AG04449 (cell line): ENCODE results near the gene TFEB.

Experiments used
- CTCF ChIA-PET: fragments of 350-600 bp; formaldehyde crosslinking; extraction: SDS; loops from one replicate; lab custom pipeline; 2021; ENCODE audit warnings: antibody characterized with exemption; lab: Yijun Ruan, JAX
- POLR2A ChIA-PET: fragments of 400-600, 350-600 bp; formaldehyde crosslinking; extraction: SDS; loops from one replicate; lab custom pipeline; 2020; ENCODE audit warnings: antibody characterized with exemption, inconsistent platforms; lab: Yijun Ruan, JAX
- DNase-seq: peaks from one replicate; pipeline ENCODE4 v3.0.0-alpha.2; 2010; ENCODE audit warnings: low read depth, low spot score
- H3K4me3 ChIP-seq: 2 replicates; pipeline ENCODE4 v1.5.1; 2011; ENCODE audit warnings: low read depth, mild to moderate bottlenecking, control low read depth, low read length
- TF ChIP-seq, protein P1 (sequence below): IDR thresholded peaks from one replicate; pipeline ENCODE4 v1.5.1; 2011; ENCODE audit warnings: mild to moderate bottlenecking, moderate library complexity, low read length, control low read depth, inconsistent platforms; ENCODE audit not compliant: insufficient read depth; ENCODE audit errors: missing control alignments

The TFEB gene

DNA sequence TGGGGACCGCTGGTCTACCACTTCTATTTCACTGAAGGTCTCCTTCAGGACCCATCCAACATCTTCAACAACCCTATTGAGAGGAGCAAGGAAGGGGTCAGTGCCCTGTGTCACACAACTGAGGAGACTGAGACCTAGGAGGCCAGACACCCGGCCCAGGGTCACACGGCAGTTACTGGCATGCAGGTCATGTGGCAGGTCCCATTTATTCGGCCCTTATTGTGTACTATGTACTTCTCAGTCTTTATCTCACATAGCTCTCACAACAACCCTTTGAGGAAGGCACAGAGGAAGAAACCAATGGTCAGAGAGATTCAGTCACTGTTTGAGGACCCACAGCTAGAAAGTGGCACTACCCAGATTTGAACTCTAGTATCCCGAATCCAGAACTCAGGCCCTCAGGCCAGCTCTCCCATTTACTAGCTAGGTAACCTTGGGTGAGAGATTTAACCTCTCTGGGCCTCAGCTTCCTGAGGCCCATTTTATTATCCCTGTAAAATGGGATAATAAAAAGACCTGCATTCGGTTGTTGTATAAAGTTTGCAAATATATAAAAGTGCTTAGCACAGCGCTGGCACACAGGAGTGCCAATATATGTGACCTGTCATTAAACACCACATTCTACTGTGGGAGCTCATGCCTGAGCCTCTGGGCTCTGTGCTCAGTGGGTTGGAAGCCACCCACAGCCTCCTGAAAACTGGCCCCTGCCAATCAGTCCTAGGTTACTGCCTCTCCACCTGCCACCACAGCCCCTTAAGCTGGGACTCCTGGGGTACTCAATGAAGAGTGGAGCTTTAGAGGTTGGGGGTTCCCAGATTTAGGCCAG, 15.8 kb downstream of the TFEB start:
- no peak overlapping the region for H3K4me3 ChIP-seq
- ChIA-PET CTCF (interaction anchor here (0.8 to 5.4 kb wide), 10 partner anchors 11 to 117 kb away, joined by 3 to 30 read pairs (median 3); partner anchors contain the start of gene TFEB), POLR2A (interaction anchor here (1.5 kb wide), 1 partner anchor 14 kb away, joined by 8 read pairs; no protein-coding TSS in a partner anchor)
- TF ChIP-seq, protein P1, sequence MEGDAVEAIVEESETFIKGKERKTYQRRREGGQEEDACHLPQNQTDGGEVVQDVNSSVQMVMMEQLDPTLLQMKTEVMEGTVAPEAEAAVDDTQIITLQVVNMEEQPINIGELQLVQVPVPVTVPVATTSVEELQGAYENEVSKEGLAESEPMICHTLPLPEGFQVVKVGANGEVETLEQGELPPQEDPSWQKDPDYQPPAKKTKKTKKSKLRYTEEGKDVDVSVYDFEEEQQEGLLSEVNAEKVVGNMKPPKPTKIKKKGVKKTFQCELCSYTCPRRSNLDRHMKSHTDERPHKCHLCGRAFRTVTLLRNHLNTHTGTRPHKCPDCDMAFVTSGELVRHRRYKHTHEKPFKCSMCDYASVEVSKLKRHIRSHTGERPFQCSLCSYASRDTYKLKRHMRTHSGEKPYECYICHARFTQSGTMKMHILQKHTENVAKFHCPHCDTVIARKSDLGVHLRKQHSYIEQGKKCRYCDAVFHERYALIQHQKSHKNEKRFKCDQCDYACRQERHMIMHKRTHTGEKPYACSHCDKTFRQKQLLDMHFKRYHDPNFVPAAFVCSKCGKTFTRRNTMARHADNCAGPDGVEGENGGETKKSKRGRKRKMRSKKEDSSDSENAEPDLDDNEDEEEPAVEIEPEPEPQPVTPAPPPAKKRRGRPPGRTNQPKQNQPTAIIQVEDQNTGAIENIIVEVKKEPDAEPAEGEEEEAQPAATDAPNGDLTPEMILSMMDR = no peak
- DNase-seq = no peak

DNA sequence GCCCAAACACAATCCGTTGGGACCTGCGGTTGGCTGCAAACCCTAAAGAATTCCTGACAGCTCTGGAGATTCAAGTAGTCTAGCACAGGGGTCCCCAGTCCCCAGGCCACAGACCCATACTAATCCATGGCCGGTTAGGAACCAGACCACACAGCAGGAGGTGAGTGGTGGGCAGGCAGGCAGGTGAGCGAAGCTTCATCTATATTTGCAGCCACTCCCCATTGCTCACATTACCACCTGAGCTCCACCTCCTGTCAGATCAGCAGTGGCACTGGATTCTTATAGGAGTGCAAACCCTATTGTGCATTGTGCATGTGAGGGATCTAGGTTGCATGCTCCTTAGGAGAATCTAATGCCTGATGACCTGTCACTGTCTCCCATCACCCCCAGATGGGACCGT, 16.6 kb downstream of the TFEB start:
- DNase-seq = no peak
- H3K4me3 ChIP-seq = no peak overlapping the region
- TF ChIP-seq, protein P1 = no peak
- POLR2A ChIA-PET = interaction anchor here (1.5 to 2.6 kb wide), 2 partner anchors 15 kb away, joined by 8 read pairs; no protein-coding TSS in a partner anchor
- CTCF ChIA-PET = interaction anchor here (0.9 to 5.4 kb wide), 7 partner anchors 11 to 35 kb away, joined by 3 to 30 read pairs (median 5); no protein-coding TSS in a partner anchor

DNA sequence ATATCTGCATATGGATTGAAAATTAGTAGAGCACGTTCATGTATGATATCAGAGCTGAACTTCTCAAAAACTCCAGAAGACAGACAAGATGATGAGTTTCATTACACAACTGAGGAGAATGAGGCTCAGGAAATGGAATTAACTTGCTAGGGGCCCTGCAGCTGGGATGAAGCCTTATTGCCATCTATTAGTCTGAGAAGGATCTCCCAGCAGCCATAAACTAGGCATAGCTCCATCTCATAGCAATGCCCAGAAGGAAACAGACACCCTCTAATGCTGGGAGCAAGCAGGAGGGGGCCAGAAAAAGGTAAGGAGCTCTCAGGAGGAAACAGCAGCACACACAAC, 18.0 kb downstream of the TFEB start:
- TF ChIP-seq, protein P1 = no peak
- no peak for DNase-seq
- CTCF ChIA-PET = interaction anchor here (0.8 to 4.0 kb wide), 9 partner anchors 9 to 349 kb away, joined by 3 to 43 read pairs (median 4); no protein-coding TSS in a partner anchor
- POLR2A ChIA-PET = interaction anchor here (2.6 kb wide), 1 partner anchor 16 kb away, joined by 8 read pairs; no protein-coding TSS in a partner anchor
- no peak overlapping the region for H3K4me3 ChIP-seq

DNA sequence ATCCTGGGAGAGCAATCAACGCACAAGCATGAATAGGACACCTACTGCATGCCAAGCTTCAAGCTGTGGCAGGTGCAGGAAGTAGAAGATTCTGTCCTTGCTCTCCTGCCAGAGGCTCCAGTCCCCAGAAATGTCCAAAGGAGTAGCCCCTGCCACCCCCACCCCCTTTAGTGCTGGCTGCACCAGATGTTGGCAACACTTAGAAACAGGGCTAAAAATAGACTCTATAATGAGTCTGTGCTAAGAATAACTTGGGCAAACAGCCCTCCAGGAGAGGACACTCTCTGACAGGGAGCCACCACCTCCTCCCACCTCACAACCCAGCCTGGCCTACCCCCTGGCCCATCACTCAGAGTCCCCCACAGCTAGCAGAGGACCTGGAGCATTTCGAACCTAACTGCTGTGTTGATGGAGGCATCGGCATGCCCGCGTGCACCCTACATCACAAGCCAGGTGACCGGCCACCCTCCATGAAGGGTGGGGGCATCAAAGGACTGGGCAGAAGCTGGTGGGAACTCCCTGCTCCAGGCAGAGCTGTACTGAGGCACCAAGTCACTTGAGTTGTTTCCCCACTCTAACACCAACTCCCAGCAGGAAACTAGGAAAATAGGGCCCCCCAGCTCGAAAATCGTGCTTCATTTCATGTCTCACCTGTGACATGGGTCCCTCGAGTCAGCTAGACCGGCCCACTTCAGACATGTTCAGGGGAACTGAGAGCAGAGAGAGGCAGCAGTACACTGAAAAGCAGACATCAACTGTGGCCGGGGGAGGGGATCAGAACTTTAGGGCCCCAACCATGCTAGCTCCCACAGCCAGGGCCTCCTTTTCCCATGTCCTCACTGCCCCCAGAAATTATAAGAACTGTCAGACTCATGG, 18.7 kb downstream of the TFEB start:
- H3K4me3 ChIP-seq = no peak overlapping the region
- no peak for DNase-seq
- TF ChIP-seq, protein P1 = no peak
- POLR2A ChIA-PET = interaction anchor here (1.5 to 2.6 kb wide), 3 partner anchors 10 to 19 kb away, joined by 5 to 8 read pairs (median 6); no protein-coding TSS in a partner anchor
- CTCF ChIA-PET = interaction anchor here (0.7 to 4.0 kb wide), 14 partner anchors 9 to 349 kb away, joined by 3 to 43 read pairs (median 4); no protein-coding TSS in a partner anchor

DNA sequence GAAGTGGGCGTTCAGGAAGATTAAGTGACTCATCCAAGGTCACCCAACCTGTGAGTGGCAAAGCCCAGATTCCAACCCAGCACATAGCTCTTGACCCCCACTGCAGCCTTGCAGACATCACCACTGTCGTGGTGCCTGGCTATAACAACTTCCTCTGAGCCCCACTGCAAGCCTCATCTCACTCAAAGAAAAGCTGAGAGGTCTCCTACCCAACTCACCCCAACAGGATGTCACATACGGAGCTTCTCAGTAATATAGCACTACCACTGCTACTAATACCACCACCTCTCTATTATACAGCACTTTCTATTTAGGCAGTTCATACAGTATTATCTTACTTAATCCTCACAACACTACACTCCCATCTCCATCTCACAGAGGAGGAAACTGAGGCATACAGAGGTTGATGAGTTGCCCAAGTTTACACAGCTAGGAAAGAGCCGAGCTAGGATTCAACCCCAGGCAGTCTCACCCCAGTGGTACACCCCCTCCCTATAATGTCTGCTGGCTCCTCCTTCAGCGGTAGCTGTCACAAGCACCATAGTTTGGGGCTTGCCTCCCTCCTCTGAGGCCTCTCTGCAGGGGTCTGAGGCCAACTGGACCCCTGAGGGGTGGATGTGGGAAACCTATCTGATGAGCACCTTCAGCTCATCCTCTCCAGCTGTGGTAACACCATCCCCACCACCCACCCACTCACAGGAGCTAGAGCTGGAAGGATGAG, 19.5 kb downstream of the TFEB start:
- TF ChIP-seq, protein P1 = no peak
- POLR2A ChIA-PET = interaction anchor here (0.6 to 2.6 kb wide), 4 partner anchors 10 to 18 kb away, joined by 3 to 8 read pairs (median 6); no protein-coding TSS in a partner anchor
- CTCF ChIA-PET = interaction anchor here (0.7 to 4.0 kb wide), 10 partner anchors 8 to 348 kb away, joined by 3 to 43 read pairs (median 4); no protein-coding TSS in a partner anchor
- no peak for DNase-seq
- no peak overlapping the region for H3K4me3 ChIP-seq
